Activated CD8-positive, alpha-beta T cell treated with anti-CD3 and anti-CD28 coated beads, Interleukin-2, amount 10 ng/mL, durations not matched to agents 7 days and 5 days (primary cell): Measurements from ENCODE around the gene CRAT. TPM values are rescaled to one million over a fixed set of nuclear protein-coding genes. Genes with fewer than 3 reads are reported as not detected.
A peak's percentile ranks its signal among the peaks of the same experiment; 100 is the strongest.

ENCODE experiments used
- ATAC-seq: fragments of 150-1000 bp; cut with Tn5 transposase; one replicate; pipeline ENCODE4 v1.10.0; 2021; ENCODE audit warnings: moderate library complexity
- CTCF ChIA-PET: fragments of 350-600 bp; sonication (Branson Sonifier 250); formaldehyde crosslinking; loops from one replicate; lab custom pipeline; 2021; ENCODE audit warnings: antibody characterized with exemption; lab: Charles Lee
- POLR2A ChIA-PET: fragments of 350-600 bp; sonication (Branson Sonifier 250); formaldehyde crosslinking; loops from one replicate; lab custom pipeline; 2021; ENCODE audit warnings: antibody characterized with exemption; lab: Charles Lee
- DNase-seq: peaks from one replicate; pipeline ENCODE4 v3.0.0-alpha.2; 2020
- H3K27ac Mint-ChIP-seq: one replicate; pipeline ENCODE4 v1.8.0; 2021; ENCODE audit warnings: mild to moderate bottlenecking, mixed read lengths
- H3K27me3 Mint-ChIP-seq: one replicate; pipeline ENCODE4 v1.8.0; 2021; ENCODE audit warnings: low read depth, mixed read lengths
- H3K36me3 Mint-ChIP-seq: one replicate; pipeline ENCODE4 v1.8.0; 2021; ENCODE audit warnings: low read depth, mixed read lengths
- H3K4me1 Mint-ChIP-seq: one replicate; pipeline ENCODE4 v1.8.0; 2021; ENCODE audit warnings: low read depth, mixed read lengths
- H3K4me3 Mint-ChIP-seq: one replicate; pipeline ENCODE4 v1.8.0; 2021; ENCODE audit warnings: mild to moderate bottlenecking, mixed read lengths
- H3K9me3 Mint-ChIP-seq: one replicate; pipeline ENCODE4 v1.8.0; 2022; ENCODE audit warnings: mixed read lengths; ENCODE audit not compliant: insufficient read depth
- total RNA-seq, 2 experiments: library from RNA; stranded (reverse); gene quantifications; one replicate each; pipeline ENCODE4 v1.2.3, GENCODE V29; 2021

Gene CRAT
- total RNA-seq = 10 to 100 TPM; 21.9 to 22.2 TPM

GRCh38 chr9:129110740-129111527 lies at the start of gene CRAT, which contains the start of gene PTPA:
Gene CRAT (minus strand): TSS chr9:129110793. CDS start chr9:129110509, 284 bp downstream.
Gene PTPA (plus strand): TSS chr9:129111415. CDS start chr9:129111601, 186 bp downstream.
- H3K4me1 Mint-ChIP-seq = peaks cover 40% of the 10 kb centered on the region
- peaks cover 4% of the 10 kb centered on the region for H3K27me3 Mint-ChIP-seq
- peak within 1 kb of the TSS; percentile 98 for H3K27ac Mint-ChIP-seq
- ChIA-PET POLR2A (interaction anchor here (0.7 to 1.5 kb wide), 7 partner anchors 11 to 475 kb away, joined by 3 to 6 read pairs (median 3); partner anchors contain the start of gene IER5L), CTCF (interaction anchor here (1.9 to 4.4 kb wide), 4 partner anchors 20 to 514 kb away, joined by 6 to 39 read pairs (median 9); no protein-coding TSS in a partner anchor)
- H3K36me3 Mint-ChIP-seq = peaks cover 5% of the 10 kb centered on the region
- H3K9me3 Mint-ChIP-seq = no peaks in the 10 kb centered on the region
- DNase-seq (peak; percentile 97), ATAC-seq (peak; percentile 92)
- peak within 1 kb of the TSS; percentile 96 for H3K4me3 Mint-ChIP-seq

GRCh38 chr9:129156163-129156562 lies 45.6 kb upstream of the CRAT start:
- Mint-ChIP-seq H3K27ac (no peak overlapping the region), H3K4me1 (no peaks in the 10 kb centered on the region), H3K27me3 (no peaks in the 10 kb centered on the region), H3K36me3 (peaks cover 2% of the 10 kb centered on the region), H3K9me3 (no peaks in the 10 kb centered on the region), H3K4me3 (no peak overlapping the region)
- POLR2A ChIA-PET = no interaction called here
- CTCF ChIA-PET = interaction anchor here (0.7 to 1.8 kb wide), 2 partner anchors 22 to 25 kb away, joined by 4 to 6 read pairs; partner anchors contain the start of gene IER5L
- ATAC-seq (no peak), DNase-seq (no peak)

DNA sequence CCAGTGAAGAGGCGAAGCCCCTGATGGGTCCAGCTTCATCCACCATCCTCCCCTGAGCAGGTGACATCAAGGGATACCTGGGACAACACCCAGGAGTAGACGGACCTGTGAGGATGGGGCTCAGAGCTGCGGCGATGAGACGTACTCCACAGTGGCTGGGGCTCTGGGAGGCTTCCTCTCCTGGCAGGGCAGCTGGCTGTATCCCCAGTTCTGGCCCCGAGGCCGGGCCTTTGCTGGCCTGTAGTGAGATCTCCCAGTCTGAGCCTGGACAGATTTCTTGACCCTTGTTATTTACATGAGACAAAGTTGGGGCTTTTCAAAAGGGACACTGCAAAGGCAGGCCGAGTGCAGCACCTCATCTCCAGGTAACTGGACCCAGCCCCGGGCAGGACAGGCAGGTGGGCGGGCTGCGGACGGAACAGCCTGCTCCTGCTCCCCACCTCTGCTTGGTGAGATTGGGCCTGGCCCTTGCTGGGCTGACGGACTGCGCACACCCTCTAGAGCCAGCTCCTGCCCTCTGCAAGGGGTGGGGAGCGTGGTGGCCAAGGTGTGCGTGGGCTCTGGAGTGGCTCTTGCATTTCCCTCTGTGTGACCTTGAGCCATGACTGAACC lies 44.4 kb upstream of the CRAT start:
- no peaks in the 10 kb centered on the region for H3K9me3 Mint-ChIP-seq
- peaks cover 1% of the 10 kb centered on the region for H3K4me1 Mint-ChIP-seq
- H3K4me3 Mint-ChIP-seq = no peak overlapping the region
- no peak for DNase-seq
- POLR2A ChIA-PET = interaction anchor here (0.9 kb wide), 1 partner anchor 14 kb away, joined by 3 read pairs; no protein-coding TSS in a partner anchor
- CTCF ChIA-PET = interaction anchor here (0.6 kb wide), 1 partner anchor 12 kb away, joined by 3 read pairs; no protein-coding TSS in a partner anchor
- peaks cover 3% of the 10 kb centered on the region for H3K36me3 Mint-ChIP-seq
- no peak for ATAC-seq
- no peak overlapping the region for H3K27ac Mint-ChIP-seq
- no peaks in the 10 kb centered on the region for H3K27me3 Mint-ChIP-seq

GRCh38 chr9:129151469-129151868 lies 40.9 kb upstream of the CRAT start:
- CTCF ChIA-PET = interaction anchor here (0.6 to 3.6 kb wide), 4 partner anchors 9 to 22 kb away, joined by 3 to 28 read pairs (median 8); no protein-coding TSS in a partner anchor
- H3K4me3 Mint-ChIP-seq = no peak overlapping the region
- no peak overlapping the region for H3K27ac Mint-ChIP-seq
- peaks cover 6% of the 10 kb centered on the region for H3K36me3 Mint-ChIP-seq
- DNase-seq (no peak), ATAC-seq (no peak)
- no peaks in the 10 kb centered on the region for H3K27me3 Mint-ChIP-seq
- POLR2A ChIA-PET = no interaction called here
- peaks cover 8% of the 10 kb centered on the region for H3K4me1 Mint-ChIP-seq
- H3K9me3 Mint-ChIP-seq = no peaks in the 10 kb centered on the region

GRCh38 chr9:129150672-129151211 lies 40.1 kb upstream of the CRAT start:
- DNase-seq (no peak), ATAC-seq (no peak)
- CTCF ChIA-PET = interaction anchor here (1.2 to 3.6 kb wide), 3 partner anchors 8 to 23 kb away, joined by 7 to 28 read pairs (median 8); no protein-coding TSS in a partner anchor
- no peaks in the 10 kb centered on the region for H3K27me3 Mint-ChIP-seq
- no peak overlapping the region for H3K4me3 Mint-ChIP-seq
- no peak overlapping the region for H3K27ac Mint-ChIP-seq
- POLR2A ChIA-PET = no interaction called here
- peaks cover 6% of the 10 kb centered on the region for H3K36me3 Mint-ChIP-seq
- peaks cover 8% of the 10 kb centered on the region for H3K4me1 Mint-ChIP-seq
- H3K9me3 Mint-ChIP-seq = no peaks in the 10 kb centered on the region

GRCh38 chr9:129150122-129150521 lies 39.5 kb upstream of the CRAT start:
- no peak overlapping the region for H3K4me3 Mint-ChIP-seq
- H3K4me1 Mint-ChIP-seq = peaks cover 8% of the 10 kb centered on the region
- H3K36me3 Mint-ChIP-seq = peaks cover 6% of the 10 kb centered on the region
- no peak for ATAC-seq
- no peaks in the 10 kb centered on the region for H3K27me3 Mint-ChIP-seq
- CTCF ChIA-PET = interaction anchor here (1.5 kb wide), 1 partner anchor 19 kb away, joined by 7 read pairs; no protein-coding TSS in a partner anchor
- H3K27ac Mint-ChIP-seq = peak overlapping the region; percentile 73
- POLR2A ChIA-PET = no interaction called here
- H3K9me3 Mint-ChIP-seq = no peaks in the 10 kb centered on the region
- DNase-seq = no peak

- peaks cover 6% of the 10 kb centered on the region for H3K36me3 Mint-ChIP-seq
- no peak overlapping the region for H3K4me3 Mint-ChIP-seq
- H3K9me3 Mint-ChIP-seq = no peaks in the 10 kb centered on the region
- no peaks in the 10 kb centered on the region for H3K27me3 Mint-ChIP-seq
- H3K4me1 Mint-ChIP-seq = peaks cover 8% of the 10 kb centered on the region
- DNase-seq = no peak
- CTCF ChIA-PET = interaction anchor here (0.6 to 1.0 kb wide), 3 partner anchors 11 to 980 kb away, joined by 3 to 4 read pairs (median 3); no protein-coding TSS in a partner anchor
- peak overlapping the region; percentile 70 for H3K27ac Mint-ChIP-seq
- no peak for ATAC-seq
- POLR2A ChIA-PET = no interaction called here
Measured at GRCh38 chr9:129149442-129149841, 38.8 kb upstream of the CRAT start.

DNA sequence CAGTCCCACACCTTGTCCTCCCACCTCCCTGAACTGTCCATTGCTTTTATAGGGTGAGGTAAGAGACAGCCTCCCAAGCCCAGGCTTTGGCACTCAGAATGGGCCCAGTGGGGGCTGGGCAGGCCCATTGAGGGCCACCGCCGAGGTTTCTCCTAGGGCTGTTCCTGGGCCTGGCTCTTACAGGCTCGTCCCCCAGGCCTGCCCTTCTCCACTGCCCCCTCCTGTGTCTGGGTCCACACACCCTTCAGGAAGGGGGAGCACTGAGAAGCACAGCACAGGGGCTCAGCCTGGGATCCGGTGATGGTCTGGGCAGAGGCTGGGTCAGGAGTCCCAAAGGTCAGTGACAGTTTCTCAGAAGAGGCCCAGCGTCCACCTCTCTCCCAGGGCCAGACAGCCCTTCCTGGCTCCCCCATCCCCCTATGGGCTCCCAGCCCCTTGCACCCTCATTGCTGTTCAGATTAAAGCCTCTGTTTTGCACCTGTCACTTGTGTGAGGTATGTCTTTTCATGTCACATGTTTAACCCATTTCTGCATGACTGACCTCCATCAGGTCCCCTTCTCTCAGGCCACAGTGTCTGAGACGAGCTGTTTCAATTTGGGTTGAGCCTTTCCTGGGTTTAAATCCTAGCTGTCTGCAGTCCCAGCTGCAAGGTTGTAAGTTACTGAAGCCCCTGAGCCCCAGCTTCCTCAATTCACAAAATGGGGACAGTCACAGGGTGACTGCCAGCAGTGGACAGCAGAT lies 38.0 kb upstream of the CRAT start:
- Mint-ChIP-seq H3K27ac (peak overlapping the region; percentile 70), H3K27me3 (no peaks in the 10 kb centered on the region), H3K36me3 (peaks cover 12% of the 10 kb centered on the region), H3K4me1 (peaks cover 13% of the 10 kb centered on the region), H3K9me3 (no peaks in the 10 kb centered on the region), H3K4me3 (no peak overlapping the region)
- ATAC-seq = no peak
- no peak for DNase-seq
- CTCF ChIA-PET = interaction anchor here (0.6 to 1.0 kb wide), 3 partner anchors 10 to 981 kb away, joined by 3 to 4 read pairs (median 3); no protein-coding TSS in a partner anchor
- POLR2A ChIA-PET = no interaction called here

DNA sequence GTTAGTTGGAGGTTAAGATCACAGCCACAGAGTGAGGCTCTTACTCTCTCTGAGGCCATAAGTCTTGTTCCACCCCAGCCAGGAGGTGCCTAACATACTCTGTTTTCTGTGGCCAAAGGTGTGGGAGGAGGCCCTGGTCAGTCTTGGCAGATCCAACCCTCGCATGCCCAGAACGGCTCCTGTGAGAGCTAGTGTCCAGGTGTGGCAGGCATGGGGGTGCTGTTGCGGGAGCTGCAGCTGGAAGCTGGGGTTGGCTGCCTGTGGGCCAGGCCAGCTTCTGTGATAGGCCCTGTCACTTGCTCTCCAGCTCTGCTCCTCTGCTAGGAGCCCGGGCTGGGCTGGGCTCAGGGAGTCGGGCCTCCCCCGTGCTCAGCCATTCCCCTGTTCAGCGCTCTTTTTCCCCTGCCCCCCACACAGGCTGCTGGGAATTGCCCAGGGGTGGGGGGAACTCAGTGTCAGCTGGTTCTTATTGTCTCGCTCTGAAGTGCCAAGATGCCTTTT lies 35.9 kb upstream of the CRAT start:
- H3K9me3 Mint-ChIP-seq = no peaks in the 10 kb centered on the region
- H3K4me3 Mint-ChIP-seq = no peak overlapping the region
- no peak for ATAC-seq
- POLR2A ChIA-PET = interaction anchor here (0.5 to 0.6 kb wide), 2 partner anchors 61 to 490 kb away, joined by 3 read pairs; no protein-coding TSS in a partner anchor
- DNase-seq = no peak
- CTCF ChIA-PET = interaction anchor here (0.9 to 1.4 kb wide), 2 partner anchors 15 to 27 kb away, joined by 3 to 7 read pairs; no protein-coding TSS in a partner anchor
- peaks cover 21% of the 10 kb centered on the region for H3K36me3 Mint-ChIP-seq
- H3K27me3 Mint-ChIP-seq = no peaks in the 10 kb centered on the region
- H3K27ac Mint-ChIP-seq = peak overlapping the region; percentile 70
- H3K4me1 Mint-ChIP-seq = peaks cover 33% of the 10 kb centered on the region

GRCh38 chr9:129145841-129146292 lies 35.3 kb upstream of the CRAT start:
- DNase-seq (no peak), ATAC-seq (no peak)
- Mint-ChIP-seq H3K27me3 (no peaks in the 10 kb centered on the region), H3K27ac (peak overlapping the region; percentile 70), H3K36me3 (peaks cover 20% of the 10 kb centered on the region), H3K4me1 (peaks cover 39% of the 10 kb centered on the region), H3K9me3 (no peaks in the 10 kb centered on the region), H3K4me3 (no peak overlapping the region)
- ChIA-PET POLR2A (interaction anchor here (0.5 kb wide), 1 partner anchor 490 kb away, joined by 3 read pairs; no protein-coding TSS in a partner anchor), CTCF (interaction anchor here (0.9 to 1.4 kb wide), 2 partner anchors 15 to 28 kb away, joined by 3 to 7 read pairs; no protein-coding TSS in a partner anchor)
